GOT3 (cell line): Measurements from ENCODE around the gene BNIP5.

ENCODE experiments used
- DNase-seq: peaks from one replicate; lab custom pipeline; 2025; ENCODE audit warnings: mixed read lengths; lab: John Stamatoyannopoulos, UW

Gene BNIP5

DNA sequence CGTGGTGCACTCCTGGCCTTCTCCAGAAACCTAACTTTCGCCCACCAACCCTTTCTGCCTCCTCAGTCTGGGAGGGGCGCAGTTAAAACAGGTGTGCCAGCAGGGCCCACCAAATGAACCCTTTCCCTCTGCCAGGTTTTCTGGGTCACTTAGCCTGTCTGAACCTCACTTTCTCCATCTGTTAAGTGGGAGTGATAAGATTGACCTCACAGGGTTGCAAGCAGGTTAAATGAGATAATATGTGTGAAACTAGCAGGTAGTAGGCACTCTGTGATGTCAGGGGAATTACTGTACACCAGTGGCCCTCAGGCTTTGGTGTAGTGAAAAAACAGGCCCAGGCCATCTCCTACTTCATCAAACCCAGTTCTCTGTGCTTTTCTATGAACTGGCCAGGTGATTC, 14.1 kb downstream of the BNIP5 start:
- DNase-seq = no peak

DNA sequence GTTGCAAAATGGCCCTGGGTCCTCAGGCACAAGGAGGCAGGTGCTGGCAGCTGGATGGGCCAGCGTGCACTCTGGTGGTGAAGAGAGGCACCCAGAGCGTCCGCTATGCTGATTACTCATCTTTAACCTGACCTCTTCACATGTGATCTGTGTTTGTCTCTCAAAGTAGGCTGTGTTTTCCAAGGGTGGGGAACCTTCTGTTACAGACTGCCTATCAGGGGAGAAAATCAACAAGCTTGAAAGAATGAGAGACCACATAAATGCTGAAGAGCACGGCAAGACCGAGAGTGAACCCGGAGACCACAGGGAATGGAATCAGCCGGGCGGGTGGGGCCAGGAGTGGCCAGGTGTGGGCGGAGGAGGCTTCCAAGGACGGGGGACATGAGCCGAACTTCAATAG, 16.2 kb downstream of the BNIP5 start:
- no peak for DNase-seq

DNA sequence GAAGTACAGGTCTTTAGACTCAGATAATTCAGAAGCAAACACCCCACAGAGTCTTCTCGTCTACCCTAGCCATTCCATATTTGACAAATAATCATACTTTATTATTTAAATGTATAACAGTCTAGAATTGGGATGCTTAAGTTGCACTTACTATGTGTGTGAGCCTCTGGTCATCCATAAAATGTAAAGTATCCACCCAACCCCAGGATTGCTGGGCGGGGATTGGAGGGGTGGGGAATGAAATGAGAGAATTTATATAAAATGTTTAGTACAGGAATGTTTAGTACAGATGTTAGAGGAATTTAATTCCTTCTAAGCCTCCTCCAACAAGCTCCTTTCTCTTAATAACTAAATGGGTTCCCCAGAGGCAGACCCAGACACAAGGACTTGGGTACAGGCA, 16.9 kb downstream of the BNIP5 start:
- DNase-seq = no peak

DNA sequence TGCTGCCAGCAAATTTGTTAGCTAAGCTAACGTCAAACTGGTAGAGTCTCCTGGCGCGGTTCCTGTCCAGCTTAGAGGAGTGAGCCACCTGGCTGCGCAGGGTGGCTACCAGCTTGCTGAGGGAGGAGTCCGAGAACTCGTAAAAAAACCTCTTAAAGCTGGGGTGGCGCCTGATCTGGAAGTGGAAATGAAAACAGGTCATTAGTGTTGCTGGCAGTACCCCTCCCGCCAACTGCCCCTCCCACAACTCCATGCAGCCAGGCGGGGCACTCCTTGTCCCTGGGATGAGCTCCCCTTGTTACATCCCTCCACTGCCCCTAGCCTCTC, 17.3 kb downstream of the BNIP5 start:
- no peak for DNase-seq

DNA sequence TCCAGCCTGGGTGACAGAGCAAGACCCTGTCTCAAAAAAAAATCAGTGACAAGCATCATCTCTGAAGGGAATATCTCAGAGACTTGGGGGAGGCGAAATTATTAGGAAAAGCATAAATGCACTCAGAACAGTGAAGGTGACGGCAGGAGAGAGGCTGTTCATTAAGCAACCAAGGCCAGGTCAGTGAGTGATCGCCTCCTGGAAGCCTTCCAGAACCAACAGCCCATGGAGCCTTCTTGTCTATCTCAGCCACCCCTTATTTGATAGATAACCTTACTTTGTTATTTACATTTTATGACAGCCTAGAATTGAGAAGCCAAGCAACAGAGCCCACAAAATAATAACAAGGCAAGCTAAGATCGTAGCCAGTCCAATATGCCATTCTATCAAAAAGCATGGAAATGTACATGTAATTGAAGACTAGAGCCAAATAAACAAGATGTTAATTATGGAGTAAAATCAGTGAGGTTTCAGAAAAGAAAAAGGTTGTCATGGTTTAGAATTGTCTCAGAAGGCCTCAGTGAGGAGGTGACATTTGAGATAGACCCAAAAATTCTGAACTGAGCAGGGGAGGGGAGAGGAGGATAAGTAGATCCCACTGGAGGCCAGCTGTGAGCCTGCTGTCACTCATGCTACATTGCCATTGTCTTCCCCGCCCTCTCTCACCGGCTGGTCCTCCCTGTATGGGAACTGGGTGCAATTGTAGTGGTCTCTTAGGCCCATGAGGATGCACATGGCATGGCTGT, 17.8 kb downstream of the BNIP5 start:
- DNase-seq = no peak

DNA sequence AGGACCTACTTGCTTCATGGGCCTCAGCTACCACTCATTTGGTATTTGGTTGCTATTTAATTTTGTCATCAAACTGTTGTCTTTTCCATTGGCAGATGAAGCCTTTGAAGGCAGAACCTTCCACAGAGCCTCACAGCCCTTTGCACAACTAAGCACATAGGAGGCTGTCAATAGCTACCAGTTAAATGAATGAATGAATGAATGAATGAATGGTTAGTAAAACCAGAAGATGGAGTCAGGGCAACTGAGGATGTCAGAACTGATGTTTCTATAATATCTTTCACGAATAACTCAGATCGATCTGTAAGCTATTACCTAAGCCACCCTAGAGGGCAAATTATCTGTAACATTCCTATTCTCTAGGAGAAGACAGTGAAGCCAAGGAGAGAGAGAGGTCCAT, 19.1 kb downstream of the BNIP5 start:
- DNase-seq = no peak

DNA sequence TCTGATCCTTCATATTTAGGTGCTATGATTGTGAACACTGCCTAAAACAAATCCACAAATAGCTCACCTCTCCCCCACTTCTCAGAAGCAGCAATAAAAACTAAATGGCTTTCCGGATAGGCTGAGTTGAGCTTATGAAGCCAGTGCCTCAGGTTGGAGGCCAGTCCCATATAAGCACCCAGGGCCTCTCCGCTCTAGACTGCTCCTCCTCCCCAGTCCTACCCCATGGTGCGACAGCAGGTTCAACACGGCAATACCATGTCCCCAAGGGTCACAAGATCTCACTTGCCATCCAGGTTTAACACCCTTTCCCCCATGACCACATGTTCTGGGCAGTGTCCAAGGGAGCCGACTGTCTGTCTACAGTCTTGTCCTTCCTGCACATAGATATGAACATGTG, 20.8 kb downstream of the BNIP5 start:
- no peak for DNase-seq

DNA sequence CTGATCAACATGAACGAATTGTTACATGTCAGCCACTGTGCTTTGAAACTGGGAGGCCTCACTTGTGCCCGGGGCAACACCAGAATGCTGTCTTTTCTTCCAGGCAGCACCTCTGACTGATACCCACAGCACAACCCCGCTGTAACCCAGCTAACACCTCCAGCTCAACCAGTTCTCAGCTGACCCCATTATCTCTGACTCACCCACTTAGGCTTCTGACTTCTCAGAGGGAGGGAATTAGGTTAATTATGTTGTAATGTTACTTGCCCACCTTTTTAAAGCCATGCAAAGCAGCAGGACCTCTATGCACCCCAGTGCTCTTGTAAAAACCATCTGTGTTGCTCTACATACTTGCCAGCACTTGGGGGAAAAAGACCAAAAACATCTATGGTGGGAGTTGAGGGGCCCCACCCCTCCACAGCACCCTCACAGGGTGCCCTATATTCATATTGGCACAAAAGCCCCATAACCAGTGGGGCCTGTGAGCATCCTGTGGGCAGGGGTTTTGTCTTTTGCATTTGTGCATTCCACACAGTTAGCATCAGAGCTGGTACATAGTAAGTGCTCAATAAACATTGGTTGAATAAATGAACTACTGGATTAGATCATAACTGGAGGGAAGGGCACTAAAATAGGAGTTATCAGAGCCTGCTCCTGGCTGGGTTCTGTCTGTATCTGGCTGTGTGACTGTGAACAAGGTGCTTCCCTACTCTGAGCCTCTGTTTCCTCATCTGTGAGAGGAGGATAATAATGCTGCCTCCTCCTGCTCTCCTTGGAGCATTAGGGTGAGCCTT, 22.3 kb downstream of the BNIP5 start:
- DNase-seq = no peak

DNA sequence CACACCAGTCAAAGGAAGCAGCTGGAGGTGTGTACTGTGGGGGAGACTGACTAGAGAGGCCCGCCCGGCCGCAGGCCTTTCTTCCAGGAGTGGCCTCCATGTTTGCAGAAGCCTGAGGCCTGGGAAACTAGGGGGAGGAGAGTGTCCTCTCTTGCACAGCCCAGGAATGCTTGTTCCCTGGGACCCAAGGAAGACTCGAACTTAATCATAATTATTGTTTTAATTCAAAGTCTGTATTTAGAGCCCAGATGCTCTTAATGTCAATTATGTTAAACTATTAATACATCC, 23.1 kb downstream of the BNIP5 start:
- DNase-seq = no peak

DNA sequence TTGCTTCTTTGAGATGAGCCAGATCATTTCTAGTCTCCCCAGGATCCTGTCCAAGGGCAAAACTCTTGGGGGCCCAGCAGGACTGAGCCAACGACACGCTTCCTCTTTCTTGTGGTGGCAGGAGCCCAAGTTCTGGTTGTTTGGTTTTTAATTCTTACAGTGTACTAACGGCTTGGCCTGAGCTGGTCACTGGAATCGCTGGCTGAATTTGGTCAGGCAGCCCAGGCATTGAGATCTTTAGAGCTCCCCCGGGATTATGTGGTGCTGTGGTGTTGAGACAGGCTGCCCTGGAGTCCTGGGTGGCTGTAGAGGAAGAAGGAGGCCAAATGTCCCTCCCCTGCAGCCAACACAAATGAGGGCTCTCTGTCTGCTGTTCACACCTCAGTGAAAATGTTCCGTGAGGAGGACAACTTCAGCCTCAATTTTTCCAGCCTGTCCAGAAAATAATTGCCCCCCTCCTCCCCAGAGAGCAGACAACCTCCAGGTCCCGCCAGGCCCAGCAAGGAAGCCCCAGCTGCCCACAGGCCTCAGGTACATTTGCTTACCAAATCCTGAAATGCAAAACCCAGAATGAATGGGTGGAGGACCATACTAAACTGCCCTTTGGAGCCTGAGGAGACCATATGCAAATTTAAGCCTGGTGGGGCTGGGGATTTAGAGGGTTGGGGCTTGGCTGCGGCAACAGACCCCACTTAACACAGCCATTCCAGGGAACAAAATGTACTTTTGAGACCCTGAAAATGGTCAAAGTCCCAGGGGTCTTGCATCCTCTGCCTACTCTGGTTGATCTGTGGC, 23.6 kb downstream of the BNIP5 start:
- no peak for DNase-seq

DNA sequence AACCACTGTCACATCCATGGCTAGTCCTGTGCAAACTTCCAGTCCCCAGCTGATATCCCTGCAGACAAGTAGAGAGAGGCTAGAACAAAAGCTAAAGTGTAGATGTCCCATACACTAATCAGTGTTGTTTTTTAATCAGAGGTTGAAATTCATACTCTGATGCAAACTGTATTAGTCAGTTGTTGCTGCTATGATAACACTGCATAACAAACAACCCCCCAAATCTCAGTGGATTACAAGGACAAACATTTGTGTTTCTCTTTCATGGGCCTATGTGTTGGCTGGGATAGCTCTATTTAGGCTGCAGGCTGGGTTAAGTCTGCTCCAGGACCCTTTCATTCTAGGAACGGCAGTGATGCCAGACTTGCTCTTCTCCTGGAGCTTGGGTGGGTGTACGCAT, 26.8 kb downstream of the BNIP5 start:
- no peak for DNase-seq

DNA sequence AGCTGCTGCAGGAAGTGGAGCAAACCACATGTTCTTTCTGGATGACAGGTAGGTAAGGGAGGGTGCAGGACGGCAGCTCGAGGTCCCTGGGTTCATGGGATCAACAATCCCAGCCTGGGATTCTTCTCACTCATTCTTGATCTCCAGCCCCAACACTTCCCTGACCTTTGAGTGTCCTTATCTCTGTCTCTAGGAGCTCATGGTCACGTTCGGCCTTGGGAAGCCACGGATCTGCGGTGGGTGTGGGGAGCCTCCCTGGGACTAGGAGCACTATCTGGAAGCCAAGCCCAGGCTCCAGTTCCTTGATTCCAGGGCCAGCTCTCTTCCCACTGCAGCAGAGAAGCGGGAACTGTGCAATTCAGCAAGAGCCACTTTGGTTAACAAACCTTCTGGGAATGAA, 27.5 kb downstream of the BNIP5 start:
- no peak for DNase-seq

DNA sequence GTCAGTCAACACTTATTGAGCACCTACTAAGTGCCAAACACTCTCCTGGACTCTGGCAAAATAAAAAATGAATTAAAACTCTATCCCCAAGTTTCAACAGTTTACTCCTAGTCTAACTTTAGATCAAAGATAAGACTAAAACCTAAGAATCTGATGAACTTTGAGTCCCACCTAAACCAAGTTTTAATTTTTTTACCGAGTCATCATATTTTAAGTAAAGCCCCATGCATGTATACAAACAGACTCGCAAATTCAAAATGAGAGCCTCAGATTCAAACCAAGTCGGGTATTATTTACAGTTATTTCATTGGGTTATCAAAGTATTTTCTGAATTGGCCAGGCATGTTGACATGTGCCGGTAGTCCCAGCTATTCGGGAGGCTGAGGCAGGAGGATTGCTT, 28.2 kb downstream of the BNIP5 start:
- no peak for DNase-seq

DNA sequence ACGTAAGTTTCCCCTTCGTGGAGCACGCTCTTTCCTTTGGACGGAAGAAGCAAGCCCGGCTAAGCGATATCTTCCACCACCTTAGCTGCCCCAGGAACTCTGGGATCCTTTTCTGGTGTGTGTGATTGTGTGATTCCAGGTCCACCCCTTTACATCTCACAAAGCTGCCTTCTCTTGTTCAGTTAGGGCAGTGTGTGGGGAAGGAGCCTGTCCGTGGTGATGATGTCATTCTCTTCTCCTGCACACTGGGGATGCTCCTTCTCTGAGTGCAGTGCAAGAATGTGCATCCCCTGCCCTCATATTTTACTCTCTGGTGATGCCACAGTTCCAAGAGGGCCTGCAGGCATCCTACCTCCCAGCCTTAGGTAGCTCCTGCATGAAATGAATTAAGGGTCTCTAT, 30.3 kb downstream of the BNIP5 start:
- no peak for DNase-seq

DNA sequence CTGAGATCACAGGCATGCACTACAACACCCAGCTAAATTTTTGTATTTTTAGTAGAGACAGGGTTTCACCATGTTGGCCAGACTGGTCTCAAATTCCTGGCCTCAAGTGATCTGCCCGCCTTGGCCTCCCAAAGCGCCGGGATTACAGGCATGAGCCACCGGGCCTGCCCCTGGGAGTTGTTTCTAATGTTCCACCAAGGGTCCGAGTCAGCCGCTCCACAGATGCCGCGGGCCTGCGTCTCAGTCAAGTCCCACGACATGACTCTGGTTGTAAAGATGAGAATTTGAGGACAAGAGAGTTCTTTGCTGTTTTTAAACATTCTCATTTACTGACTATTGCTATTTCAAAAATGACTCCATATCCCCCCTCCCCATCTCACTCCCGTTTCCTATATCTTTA, 30.8 kb downstream of the BNIP5 start:
- DNase-seq = no peak

DNA sequence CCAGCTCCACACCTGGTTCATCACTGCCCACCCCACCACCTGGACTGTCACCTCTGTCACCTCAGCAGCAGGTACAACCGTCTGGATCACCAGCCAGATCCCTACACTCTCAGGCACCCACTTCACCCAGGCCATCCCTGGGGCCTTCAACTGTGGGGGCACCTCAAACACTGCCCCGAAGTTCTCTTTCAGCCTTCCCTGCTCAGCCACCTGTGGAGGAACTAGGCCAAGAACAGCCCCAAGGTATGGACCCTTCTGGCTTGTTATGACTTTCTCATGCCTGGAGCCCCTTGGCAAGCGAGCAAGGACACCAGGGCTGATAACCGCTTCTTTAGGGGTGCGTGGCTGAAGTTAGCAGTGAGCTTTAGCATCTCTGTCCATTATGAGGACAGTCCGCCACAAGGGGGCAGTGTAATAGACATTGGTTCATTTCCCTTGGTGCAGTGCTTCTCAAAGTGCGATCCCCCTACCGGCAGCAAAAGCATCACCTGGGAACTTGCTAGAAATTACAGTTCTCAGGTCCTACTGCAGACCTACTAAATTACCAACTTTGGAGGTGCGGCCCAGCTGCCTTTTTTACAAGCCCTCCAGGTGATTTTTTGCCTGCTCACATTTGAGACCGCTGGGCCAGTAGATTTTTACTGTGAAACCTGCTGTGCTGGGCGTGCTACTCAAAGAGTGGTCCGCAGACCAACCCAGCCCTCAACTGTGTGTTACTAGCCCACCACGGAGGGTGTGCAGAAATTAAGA, 34.3 kb downstream of the BNIP5 start:
- DNase-seq = peak; percentile 19

DNA sequence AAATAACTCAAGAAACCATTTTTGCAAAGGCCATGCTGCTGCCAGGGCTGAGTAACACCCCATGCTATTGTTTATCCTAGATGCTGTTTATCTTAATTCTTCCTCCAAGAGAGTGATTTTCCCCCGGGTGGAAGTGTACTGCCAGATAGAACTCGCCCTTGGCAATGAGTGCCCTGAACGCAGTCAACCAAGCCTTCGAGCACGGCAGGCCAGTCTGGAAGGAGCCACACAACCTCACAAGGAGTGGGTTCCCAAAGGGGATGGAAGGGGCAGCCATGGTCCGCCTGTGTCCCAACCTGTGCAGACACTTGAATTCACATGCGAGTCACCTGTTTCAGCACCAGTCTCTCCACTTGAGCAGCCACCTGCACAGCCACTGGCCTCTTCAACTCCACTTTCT, 34.9 kb downstream of the BNIP5 start:
- DNase-seq = no peak

DNA sequence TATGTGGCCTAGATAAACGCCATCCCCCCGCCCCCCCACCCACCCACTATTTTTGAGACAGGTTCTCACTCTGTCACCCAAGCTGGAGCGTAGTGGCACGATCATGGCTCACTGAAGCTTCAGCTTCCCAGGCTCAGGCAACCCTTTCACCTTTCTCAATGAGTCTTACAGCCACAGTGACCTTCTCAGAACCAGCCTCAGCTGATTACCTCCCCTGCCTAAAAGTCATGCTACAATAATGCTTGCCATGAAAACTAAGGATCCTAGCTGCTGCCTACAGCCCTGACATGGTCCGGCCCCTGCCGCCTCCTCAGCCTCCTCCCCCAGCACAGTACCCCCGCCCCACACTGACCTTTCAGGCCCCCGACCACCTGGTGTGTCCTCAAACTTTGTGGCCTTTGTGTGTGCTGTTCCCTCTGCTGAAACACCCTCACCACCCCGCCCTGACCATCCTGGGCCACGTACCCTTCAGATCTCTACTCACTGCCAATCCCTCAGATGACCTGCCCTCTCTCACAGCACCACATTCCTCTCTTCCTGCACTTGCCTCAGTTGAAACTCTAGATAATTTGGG, 35.5 kb downstream of the BNIP5 start:
- no peak for DNase-seq

DNA sequence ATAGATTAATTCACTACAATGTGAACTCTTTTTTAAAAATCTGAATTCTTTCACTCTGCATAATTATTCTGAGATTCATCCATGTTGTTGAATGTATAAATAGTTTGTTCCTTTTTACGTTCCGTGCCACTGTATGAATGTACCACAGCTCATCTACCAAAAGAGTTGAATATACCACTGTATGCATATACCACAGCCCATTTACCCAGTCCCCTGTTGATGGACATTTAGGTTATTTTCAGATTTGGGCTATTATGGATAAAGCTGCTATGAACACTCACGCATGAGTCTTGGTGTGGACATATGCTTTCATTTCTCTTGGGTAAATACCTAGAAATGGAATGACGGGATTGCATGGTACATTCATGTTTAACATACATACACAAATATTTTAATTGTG, 38.7 kb downstream of the BNIP5 start:
- no peak for DNase-seq

DNA sequence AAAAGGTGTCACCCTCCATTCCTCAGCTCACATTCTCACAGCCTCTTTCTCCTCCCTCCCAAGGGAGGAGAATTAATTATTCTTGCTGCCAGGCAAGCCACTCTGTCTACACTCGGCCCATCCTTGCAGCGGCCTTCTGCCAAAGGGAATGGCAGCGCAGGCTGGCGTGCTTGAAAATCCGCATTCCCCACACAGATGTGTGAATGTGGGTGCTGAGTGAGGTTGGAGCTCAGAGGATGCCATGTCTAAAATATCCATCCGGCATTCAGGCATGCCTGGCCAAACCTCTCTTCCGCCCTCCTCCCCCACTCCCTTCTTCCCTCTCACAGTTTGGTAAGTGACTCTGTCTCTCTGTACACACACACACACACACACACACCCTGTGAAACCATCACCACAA, 39.2 kb downstream of the BNIP5 start:
- DNase-seq = no peak

DNA sequence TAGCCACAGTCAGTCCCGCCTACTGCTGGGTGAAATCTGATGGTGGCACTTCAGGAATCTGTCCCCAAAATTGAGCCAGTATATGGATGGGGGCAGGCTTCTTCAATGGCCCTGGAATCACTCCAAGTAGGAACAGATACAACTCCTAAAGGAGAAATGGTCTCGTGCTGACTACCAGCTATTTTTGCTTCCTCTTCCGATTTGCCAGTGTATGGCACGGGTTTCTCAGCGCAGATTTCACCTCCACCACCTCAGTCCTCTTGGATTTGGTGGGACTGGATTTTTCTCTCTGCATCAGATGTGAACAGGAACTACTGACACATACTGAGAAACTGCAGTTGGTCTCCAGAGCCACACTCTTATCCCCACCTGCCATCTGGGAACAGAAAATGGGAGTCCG, 39.6 kb downstream of the BNIP5 start:
- no peak for DNase-seq

DNA sequence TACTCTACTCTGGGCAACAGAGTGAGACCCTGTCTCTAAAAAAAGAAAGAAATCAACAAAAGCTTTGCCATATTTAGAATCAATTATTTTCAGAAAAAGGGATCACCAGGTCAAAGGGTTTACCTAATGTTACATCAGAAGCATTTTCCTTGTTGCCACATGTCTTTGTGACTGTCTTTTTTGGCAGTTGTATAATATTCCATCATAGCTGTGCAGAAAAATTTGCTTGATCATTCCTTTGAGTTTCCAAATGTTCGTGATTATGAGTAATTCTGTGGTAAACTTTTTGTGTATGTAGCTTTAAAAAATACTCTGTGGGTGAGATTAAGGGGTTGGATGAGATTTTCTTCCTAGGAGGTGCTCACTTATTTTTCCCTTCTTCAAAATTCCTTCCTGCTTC, 40.4 kb downstream of the BNIP5 start:
- no peak for DNase-seq
